Endothelial cell of umbilical vein (primary cell): Measurements from ENCODE around the gene PPP2R2D. TPM values are rescaled to one million over a fixed set of nuclear protein-coding genes. Genes with fewer than 3 reads are reported as not detected.

Experiments used
- BruUV-seq: library from RNA; stranded (reverse); fragments of 400-500 nt; replicated peaks from 2 replicates; lab custom pipeline; 2021; lab: Mats Ljungman, UMichigan
- CTCF ChIA-PET: fragments of 300-600, 350-600 bp; sonication (Branson Sonifier 250); formaldehyde crosslinking; loops from one replicate; lab custom pipeline; 2021; ENCODE audit warnings: antibody characterized with exemption, inconsistent platforms; lab: Charles Lee
- POLR2A ChIA-PET: fragments of 300-600, 350-600 bp; sonication (Branson Sonifier 250); formaldehyde crosslinking; loops from one replicate; lab custom pipeline; 2021; ENCODE audit warnings: antibody characterized with exemption, inconsistent platforms; lab: Charles Lee
- DNase-seq: peaks from one replicate; pipeline ENCODE4 v3.0.0-alpha.2; 2011; ENCODE audit warnings: low read depth, low spot score
- FAIRE-seq: peaks from 2 replicates; lab custom pipeline; 2011; peaks lifted over from hg19 to GRCh38; lab: Jason Lieb, UNC
- H2AFZ ChIP-seq: 2 replicates; pipeline ENCODE4 v1.6.0; 2012; ENCODE audit warnings: low read depth, low read length, control low read depth, inconsistent platforms
- H3K27ac ChIP-seq: 2 replicates; pipeline ENCODE4 v1.5.1; 2011; ENCODE audit warnings: low read depth, mild to moderate bottlenecking, control low read depth, low read length, moderate library complexity; ENCODE audit not compliant: insufficient read depth
- H3K27me3 ChIP-seq, 2 experiments: 2 replicates each; pipeline versions ENCODE4 v1.6.0 to v1.6.1; 2011; ENCODE audit warnings: low read length in 2 of 2, mixed read lengths in 1 of 2; ENCODE audit not compliant: control insufficient read depth in 2 of 2, insufficient read depth in 2 of 2
- H3K36me3 ChIP-seq, 2 experiments: 2 replicates in 1 of 2; 3 replicates in 1 of 2; pipeline ENCODE4 v1.5.1; 2011; ENCODE audit warnings: low read length in 2 of 2, mild to moderate bottlenecking in 1 of 2, moderate library complexity in 1 of 2; ENCODE audit not compliant: control insufficient read depth in 2 of 2, insufficient read depth in 2 of 2; ENCODE audit errors: extremely low read depth in 1 of 2
- H3K4me1 ChIP-seq: 3 replicates; pipeline ENCODE4 v1.5.1; 2011; ENCODE audit warnings: mild to moderate bottlenecking, low read length; ENCODE audit not compliant: control insufficient read depth, insufficient read depth; ENCODE audit errors: extremely low read depth
- H3K4me2 ChIP-seq: 2 replicates; pipeline ENCODE4 v1.6.1; 2011; ENCODE audit warnings: low read length, control low read depth, mixed read lengths; ENCODE audit not compliant: insufficient read depth
- H3K4me3 ChIP-seq, 3 experiments: fragments of 200-600 bp in 1 of 3; sonication (generic), shearing (Covaris generic) in 1 of 3; replicated peaks in 1 of 3; 2 replicates each; pipeline ENCODE4 v1.5.1; 2011 to 2016; ENCODE audit warnings: control low read depth in 3 of 3, low read length in 3 of 3, mild to moderate bottlenecking in 2 of 3, inconsistent platforms in 1 of 3, low read depth in 1 of 3, moderate library complexity in 1 of 3; ENCODE audit not compliant: insufficient read depth in 1 of 3
- H3K79me2 ChIP-seq: 2 replicates; pipeline ENCODE4 v1.6.0; 2012; ENCODE audit warnings: low read length, inconsistent platforms; ENCODE audit not compliant: control insufficient read depth, insufficient read depth
- H3K9ac ChIP-seq: replicated peaks from 2 replicates; pipeline ENCODE3; 2011; ENCODE audit warnings: low read length, control low read depth; ENCODE audit not compliant: insufficient read depth; ENCODE audit errors: extremely low read depth
- H3K9me1 ChIP-seq: replicated peaks from 3 replicates; pipeline ENCODE4 v1.6.0; 2011; ENCODE audit warnings: mild to moderate bottlenecking, low read length; ENCODE audit not compliant: control insufficient read depth, insufficient read depth; ENCODE audit errors: extremely low read depth
- H3K9me3 ChIP-seq: replicated peaks from 2 replicates; pipeline ENCODE4 v1.5.1; 2012; ENCODE audit warnings: low read length, inconsistent platforms; ENCODE audit not compliant: control insufficient read depth, insufficient read depth
- H4K20me1 ChIP-seq: replicated peaks from 2 replicates; pipeline ENCODE3; 2011; ENCODE audit warnings: mild to moderate bottlenecking, low read length; ENCODE audit not compliant: control insufficient read depth, insufficient read depth; ENCODE audit errors: extremely low read depth
- CTCF ChIP-seq, 2 donors: IDR thresholded peaks; 1 replicate in 1 of 2; 2 replicates in 1 of 2; pipeline ENCODE4 v1.5.1; 2011; ENCODE audit warnings: low read length in 2 of 2, mild to moderate bottlenecking in 2 of 2, moderate library complexity in 2 of 2, control low read depth in 1 of 2, inconsistent platforms in 1 of 2, low read depth in 1 of 2; ENCODE audit not compliant: insufficient read depth in 1 of 2; ENCODE audit errors: extremely low read depth in 1 of 2
- EZH2 ChIP-seq: IDR thresholded peaks from 2 replicates; pipeline ENCODE4 v1.6.1; 2012; ENCODE audit warnings: borderline replicate concordance, low read depth, mild to moderate bottlenecking, moderate library complexity, low read length, inconsistent platforms; ENCODE audit not compliant: severe bottlenecking
- FOS ChIP-seq: IDR thresholded peaks from 2 replicates; pipeline ENCODE4 v1.6.1; 2011; ENCODE audit warnings: mild to moderate bottlenecking, low read length, moderate library complexity, borderline replicate concordance; ENCODE audit not compliant: insufficient read depth
- GATA2 ChIP-seq: IDR thresholded peaks from 2 replicates; pipeline ENCODE4 v1.7.0; 2011; ENCODE audit warnings: low read depth, mild to moderate bottlenecking, moderate library complexity, mixed read lengths, low read length; ENCODE audit not compliant: insufficient read length, insufficient read depth
- JUN ChIP-seq: IDR thresholded peaks from 2 replicates; pipeline ENCODE4 v1.6.1; 2011; ENCODE audit warnings: borderline replicate concordance, low read depth; ENCODE audit not compliant: insufficient read length, insufficient read depth
- MAX ChIP-seq: IDR thresholded peaks from 2 replicates; pipeline ENCODE4 v1.6.1; 2011; ENCODE audit not compliant: insufficient read depth, insufficient read length
- MYC ChIP-seq: IDR thresholded peaks from one replicate; pipeline ENCODE4 v1.6.1; 2011; ENCODE audit warnings: mild to moderate bottlenecking, low read depth, low read length
- POLR2A ChIP-seq: IDR thresholded peaks from 2 replicates; pipeline ENCODE4 v1.6.1; 2012; ENCODE audit warnings: low read depth, mild to moderate bottlenecking, control low read depth, low read length
- dilution Hi-C: fragments of 300-500 bp; cut with MboI; formaldehyde crosslinking; loops from one replicate; pipeline ENCODE4 v1.15.0; 2019; ENCODE audit warnings: low sequenced_read_pairs; ENCODE audit not compliant: extremely low pct_ligation_motif_present
- intact Hi-C: fragments of 100-400 bp; cut with micrococcal nuclease; formaldehyde crosslinking; loops from one replicate; pipeline ENCODE4 v1.10.0; 2022
- polyA plus RNA-seq, 4 experiments: library from polyadenylated mRNA; depleted of rRNA in 3 of 4; stranded (reverse) in 3 of 4; unstranded in 1 of 4; fragments of >200 nt; gene quantifications; 2 replicates each; pipeline versions ENCODE4 v1.2.1 to v1.2.3, GENCODE V29; 2011 to 2012; ENCODE audit warnings: missing spikeins in 1 of 4
- total RNA-seq: library from RNA; stranded (reverse); gene quantifications from 2 replicates; pipeline ENCODE4 v1.2.3, GENCODE V29; 2021

PPP2R2D gene
- total and polyA plus RNA-seq, 2 donors (not counting 3 experiments of a cell fraction or from before 2014, with no cell fraction given): 29.9 to 36.3 TPM

- no TSS peak for BruUV-seq
- Histone ChIP-seq H3K4me3 (no peak overlapping the region), H3K9me1 (no peaks in the 10 kb centered on the region), H3K36me3 (no peaks in the 10 kb centered on the region), H3K9me3 (no peaks in the 10 kb centered on the region), H3K27ac (no peak overlapping the region), H3K27me3 (no peaks in the 10 kb centered on the region), H3K4me2 (no peak overlapping the region), H4K20me1 (no peaks in the 10 kb centered on the region), H3K79me2 (no peaks in the 10 kb centered on the region), H2AFZ (no peak overlapping the region), H3K4me1 (no peaks in the 10 kb centered on the region), H3K9ac (no peak overlapping the region)
- ChIA-PET POLR2A (no interaction called here), CTCF (interaction anchor here (1.3 to 3.2 kb wide), 3 partner anchors 13 to 1683 kb away, joined by 4 to 27 read pairs (median 6); no protein-coding TSS in a partner anchor)
- FAIRE-seq (no peak), DNase-seq (no peak)
- TF ChIP-seq GATA2 (no peak), CTCF (IDR thresholded peaks at IDR 0.05; ENCODE audit: extremely low read depth in 1 of 2, insufficient read depth in 1 of 2, low read depth in 1 of 2, low read length in 2 of 2) (no peak), JUN (no peak), EZH2 (no peak), POLR2A (no peak), MYC (no peak), FOS (no peak), MAX (no peak)
- intact Hi-C loops: loop anchor here (10.0 kb wide), 1 partner anchor 418 kb away; no protein-coding TSS in a partner anchor
- dilution Hi-C loops: no loop called here
Measured at GRCh38 chr10:131872827-131873375, 27.9 kb upstream of the PPP2R2D start.
